ENCODE results near the gene CFAP69. TPM values are rescaled to one million over a fixed set of nuclear protein-coding genes. Genes with fewer than 3 reads are reported as not detected.

CFAP69 gene
- total RNA-seq, 1 donor from 2014 or later, result 3.6 TPM

GRCh38 chr7:90233569-90233968, 11.4 kb upstream of the CFAP69 start:
- no peak for TF ChIP-seq CTCF (IDR thresholded peaks at IDR 0.05; ENCODE audit: insufficient read depth, low read length, poor library complexity, severe bottlenecking)
- DNase-seq (ENCODE audit: low read depth), result no peak
- no peaks in the 10 kb centered on the region for H3K36me3 ChIP-seq (ENCODE audit: control insufficient read depth, insufficient read depth, low read length)
- no peak overlapping the region for H3K4me3 ChIP-seq (ENCODE audit: low read depth, low read length)
- no peaks in the 10 kb centered on the region for H3K27me3 ChIP-seq (ENCODE audit: control insufficient read depth, insufficient read depth, low read length)

GRCh38 chr7:90236721-90237289, 8.2 kb upstream of the CFAP69 start:
- Histone ChIP-seq H3K4me3 (ENCODE audit: low read depth, low read length) (no peak overlapping the region), H3K27me3 (ENCODE audit: control insufficient read depth, insufficient read depth, low read length) (no peaks in the 10 kb centered on the region), H3K36me3 (ENCODE audit: control insufficient read depth, insufficient read depth, low read length) (no peaks in the 10 kb centered on the region)
- no peak for TF ChIP-seq CTCF (IDR thresholded peaks at IDR 0.05; ENCODE audit: insufficient read depth, low read length, poor library complexity, severe bottlenecking)
- no peak for DNase-seq (ENCODE audit: low read depth)

GRCh38 chr7:90238022-90238421, 7.0 kb upstream of the CFAP69 start:
- no peaks in the 10 kb centered on the region for H3K27me3 ChIP-seq (ENCODE audit: control insufficient read depth, insufficient read depth, low read length)
- no peak for DNase-seq (ENCODE audit: low read depth)
- no peak overlapping the region for H3K4me3 ChIP-seq (ENCODE audit: low read depth, low read length)
- TF ChIP-seq CTCF (IDR thresholded peaks at IDR 0.05; ENCODE audit: insufficient read depth, low read length, poor library complexity, severe bottlenecking), result no peak
- no peaks in the 10 kb centered on the region for H3K36me3 ChIP-seq (ENCODE audit: control insufficient read depth, insufficient read depth, low read length)

GRCh38 chr7:90238583-90238982, 6.4 kb upstream of the CFAP69 start:
- no peak for TF ChIP-seq CTCF (IDR thresholded peaks at IDR 0.05; ENCODE audit: insufficient read depth, low read length, poor library complexity, severe bottlenecking)
- no peak overlapping the region for H3K4me3 ChIP-seq (ENCODE audit: low read depth, low read length)
- no peaks in the 10 kb centered on the region for H3K27me3 ChIP-seq (ENCODE audit: control insufficient read depth, insufficient read depth, low read length)
- H3K36me3 ChIP-seq (ENCODE audit: control insufficient read depth, insufficient read depth, low read length), result no peaks in the 10 kb centered on the region
- no peak for DNase-seq (ENCODE audit: low read depth)

- TF ChIP-seq CTCF (IDR thresholded peaks at IDR 0.05; ENCODE audit: insufficient read depth, low read length, poor library complexity, severe bottlenecking), result no peak
- H3K4me3 ChIP-seq (ENCODE audit: low read depth, low read length), result no peak overlapping the region
- no peak for DNase-seq (ENCODE audit: low read depth)
- no peaks in the 10 kb centered on the region for H3K36me3 ChIP-seq (ENCODE audit: control insufficient read depth, insufficient read depth, low read length)
- H3K27me3 ChIP-seq (ENCODE audit: control insufficient read depth, insufficient read depth, low read length), result no peaks in the 10 kb centered on the region
Measured at GRCh38 chr7:90239050-90239449, 5.9 kb upstream of the CFAP69 start.

GRCh38 chr7:90239625-90240228, 5.2 kb upstream of the CFAP69 start:
- DNase-seq (ENCODE audit: low read depth), result no peak
- no peak for TF ChIP-seq CTCF (IDR thresholded peaks at IDR 0.05; ENCODE audit: insufficient read depth, low read length, poor library complexity, severe bottlenecking)
- no peaks in the 10 kb centered on the region for H3K36me3 ChIP-seq (ENCODE audit: control insufficient read depth, insufficient read depth, low read length)
- no peaks in the 10 kb centered on the region for H3K27me3 ChIP-seq (ENCODE audit: control insufficient read depth, insufficient read depth, low read length)
- H3K4me3 ChIP-seq (ENCODE audit: low read depth, low read length), result no peak overlapping the region
